UCSD-AML1 (cell line): ENCODE results near the gene TMPRSS6.

Experiments used
- DNase-seq: peaks from one replicate; lab custom pipeline; 2025; ENCODE audit not compliant: unreplicated experiment; lab: John Stamatoyannopoulos, UW

Gene TMPRSS6

GRCh38 chr22:37053310-37054055 lies 56.0 kb downstream of the TMPRSS6 start:
- no peak for DNase-seq

- no peak for DNase-seq
These were observed 56.9 kb downstream of the TMPRSS6 start for GRCh38 chr22:37052386-37053309.

GRCh38 chr22:37051391-37052385 lies 57.8 kb downstream of the TMPRSS6 start, which contains the start of gene KCTD17:
Gene KCTD17, plus strand, starts transcription at chr22:37051742. Its CDS starts 19 bp downstream, at chr22:37051761.
- DNase-seq: peak; percentile 78

GRCh38 chr22:37050913-37051312 lies 58.6 kb downstream of the TMPRSS6 start:
- no peak for DNase-seq

GRCh38 chr22:37049224-37049623 lies 60.3 kb downstream of the TMPRSS6 start:
- DNase-seq: no peak

GRCh38 chr22:37048133-37048532 lies 61.4 kb downstream of the TMPRSS6 start:
- DNase-seq: no peak

- DNase-seq: no peak
These were observed 62.5 kb downstream of the TMPRSS6 start for GRCh38 chr22:37047006-37047405.

GRCh38 chr22:37046589-37046988 lies 62.9 kb downstream of the TMPRSS6 start:
- DNase-seq: no peak

- no peak for DNase-seq
These were observed 63.6 kb downstream of the TMPRSS6 start for GRCh38 chr22:37045958-37046357.

- no peak for DNase-seq
These were observed 64.6 kb downstream of the TMPRSS6 start for GRCh38 chr22:37044634-37045625.

GRCh38 chr22:37043828-37044538 lies 65.5 kb downstream of the TMPRSS6 start:
- peak; percentile 61 for DNase-seq

- no peak for DNase-seq
These were observed 66.2 kb downstream of the TMPRSS6 start for GRCh38 chr22:37043209-37043827.

GRCh38 chr22:37039466-37039865 lies 70.0 kb downstream of the TMPRSS6 start:
- no peak for DNase-seq

- no peak for DNase-seq
These were observed 71.8 kb downstream of the TMPRSS6 start for GRCh38 chr22:37037669-37038068.

- DNase-seq: no peak
These were observed 72.7 kb downstream of the TMPRSS6 start for GRCh38 chr22:37036655-37037377.

GRCh38 chr22:37033605-37034430 lies 75.7 kb downstream of the TMPRSS6 start:
- DNase-seq: no peak
